IMR-90 (cell line): Measurements from ENCODE around the gene NRCAM. TPM values are rescaled to one million over a fixed set of nuclear protein-coding genes. Genes with fewer than 3 reads are reported as not detected.

Source experiments
- ATAC-seq: fragments of 200-7000 bp; cut with Tn5 transposase; 2 replicates; pipeline ENCODE4 v1.9.1; 2020; ENCODE audit warnings: low read depth, mild to moderate bottlenecking, moderate library complexity
- BruUV-seq: library from RNA; stranded (reverse); fragments of 400-500 nt; replicated peaks from 2 replicates; lab custom pipeline; 2021; lab: Mats Ljungman, UMichigan
- CTCF ChIA-PET: fragments of 300-600 bp; formaldehyde crosslinking; extraction: SDS; loops from one replicate; lab custom pipeline; 2021; ENCODE audit warnings: antibody characterized with exemption; lab: Yijun Ruan, JAX
- POLR2A ChIA-PET: fragments of 300-600 bp; sonication (Branson Sonifier 250); formaldehyde crosslinking; loops from one replicate; lab custom pipeline; 2022; ENCODE audit warnings: antibody characterized with exemption; ENCODE audit not compliant: unreplicated experiment; lab: Charles Lee
- DNase-seq: peaks from one replicate; pipeline ENCODE4 v3.0.0; 2013
- H2AFZ ChIP-seq: replicated peaks from 2 replicates; pipeline ENCODE3; 2013; ENCODE audit warnings: low read length, mild to moderate bottlenecking; ENCODE audit not compliant: poor library complexity
- H2AK5ac ChIP-seq: 2 replicates; pipeline ENCODE4 v1.6.1; 2013; ENCODE audit warnings: low read depth, low read length, inconsistent platforms
- H2AK9ac ChIP-seq: replicated peaks from 2 replicates; pipeline ENCODE3; 2013; ENCODE audit warnings: mild to moderate bottlenecking, low read depth, low read length, moderate library complexity; ENCODE audit not compliant: poor library complexity
- H2BK120ac ChIP-seq: 2 replicates; pipeline ENCODE4 v1.6.1; 2013; ENCODE audit warnings: low read depth, low read length, inconsistent platforms
- H2BK15ac ChIP-seq: 3 replicates; pipeline ENCODE4 v1.6.1; 2013; ENCODE audit warnings: low read depth, low read length, inconsistent platforms
- H2BK20ac ChIP-seq: 2 replicates; pipeline ENCODE4 v1.6.1; 2013; ENCODE audit warnings: low read depth, mild to moderate bottlenecking, inconsistent platforms, low read length, moderate library complexity
- H2BK5ac ChIP-seq: 2 replicates; pipeline ENCODE4 v1.6.1; 2013; ENCODE audit warnings: mild to moderate bottlenecking, low read depth, low read length, inconsistent platforms; ENCODE audit not compliant: poor library complexity, severe bottlenecking
- H3K14ac ChIP-seq: replicated peaks from 2 replicates; pipeline ENCODE4 v1.6.1; 2013; ENCODE audit warnings: low read depth, low read length, inconsistent platforms
- H3K18ac ChIP-seq: 2 replicates; pipeline ENCODE4 v1.6.1; 2013; ENCODE audit warnings: low read depth, low read length, control low read depth
- H3K23ac ChIP-seq: 2 replicates; pipeline ENCODE4 v1.6.1; 2013; ENCODE audit warnings: low read depth, low read length, inconsistent platforms
- H3K27ac ChIP-seq: 2 replicates; pipeline ENCODE4 v1.5.1; 2013; ENCODE audit warnings: mild to moderate bottlenecking, control low read depth, low read length; ENCODE audit not compliant: insufficient read depth
- H3K27me3 ChIP-seq: 2 replicates; pipeline ENCODE4 v1.6.1; 2013; ENCODE audit warnings: low read length; ENCODE audit not compliant: control insufficient read depth, insufficient read depth
- H3K36me3 ChIP-seq: 2 replicates; pipeline ENCODE4 v1.6.1; 2013; ENCODE audit warnings: low read length, mixed read lengths; ENCODE audit not compliant: control insufficient read depth, insufficient read depth
- H3K4ac ChIP-seq: 2 replicates; pipeline ENCODE4 v1.6.1; 2013; ENCODE audit warnings: low read depth, low read length, inconsistent platforms
- H3K4me1 ChIP-seq: 2 replicates; pipeline ENCODE4 v1.6.1; 2013; ENCODE audit warnings: low read length, mixed read lengths; ENCODE audit not compliant: control insufficient read depth, insufficient read depth
- H3K4me2 ChIP-seq: 2 replicates; pipeline ENCODE4 v1.6.1; 2013; ENCODE audit warnings: low read depth, mild to moderate bottlenecking, control low read depth, low read length, moderate library complexity
- H3K4me3 ChIP-seq: 2 replicates; pipeline ENCODE4 v1.5.1; 2013; ENCODE audit warnings: low read depth, mild to moderate bottlenecking, control low read depth, low read length, moderate library complexity; ENCODE audit not compliant: insufficient read depth
- H3K56ac ChIP-seq: 2 replicates; pipeline ENCODE4 v1.6.1; 2013; ENCODE audit warnings: low read length, inconsistent platforms; ENCODE audit not compliant: insufficient read depth; ENCODE audit errors: extremely low read depth
- H3K79me1 ChIP-seq, 2 experiments: 2 replicates each; pipeline ENCODE4 v1.6.1; 2013; ENCODE audit warnings: low read length in 2 of 2, inconsistent platforms in 1 of 2, low read depth in 1 of 2
- H3K9ac ChIP-seq: 2 replicates; pipeline ENCODE4 v1.6.1; 2013; ENCODE audit warnings: low read depth, low read length, control low read depth
- H3K9me1 ChIP-seq: 2 replicates; pipeline ENCODE4 v1.6.1; 2013; ENCODE audit warnings: low read length, inconsistent platforms; ENCODE audit not compliant: insufficient read depth
- H3K9me3 ChIP-seq: 2 replicates; pipeline ENCODE4 v1.6.1; 2013; ENCODE audit warnings: low read length; ENCODE audit not compliant: control insufficient read depth, insufficient read depth
- H4K20me1 ChIP-seq: 2 replicates; pipeline ENCODE4 v1.6.1; 2013; ENCODE audit warnings: low read length, inconsistent platforms; ENCODE audit not compliant: insufficient read depth
- H4K5ac ChIP-seq: 2 replicates; pipeline ENCODE4 v1.6.1; 2013; ENCODE audit warnings: mild to moderate bottlenecking, low read depth, low read length, control low read depth
- H4K8ac ChIP-seq, 2 experiments: 2 replicates each; pipeline ENCODE4 v1.6.1; 2013; ENCODE audit warnings: low read depth in 2 of 2, low read length in 2 of 2, control low read depth in 1 of 2, inconsistent platforms in 1 of 2
- H4K91ac ChIP-seq: 2 replicates; pipeline ENCODE4 v1.6.1; 2013; ENCODE audit warnings: low read depth, low read length, inconsistent platforms; ENCODE audit not compliant: insufficient read depth
- CEBPB ChIP-seq: IDR thresholded peaks from 2 replicates; pipeline ENCODE4 v1.6.1; 2012; ENCODE audit warnings: low read depth, low read length, improper control_type of control experiment
- CHD1 ChIP-seq: IDR thresholded peaks from 2 replicates; pipeline ENCODE4 v1.6.1; 2012; ENCODE audit warnings: low read depth, low read length, improper control_type of control experiment
- ELK1 ChIP-seq: fragments of 150-350 bp; IDR thresholded peaks from 2 replicates; pipeline ENCODE4 v1.6.1; 2016; ENCODE audit warnings: low read depth, mild to moderate bottlenecking, low read length, moderate library complexity, borderline replicate concordance
- FOS ChIP-seq: fragments of 150-350 bp; IDR thresholded peaks from 2 replicates; pipeline ENCODE4 v1.6.1; 2016; ENCODE audit warnings: low read depth, low read length
- MAFK ChIP-seq: IDR thresholded peaks from 2 replicates; pipeline ENCODE4 v1.6.1; 2012; ENCODE audit warnings: low read depth, low read length, improper control_type of control experiment
- MAZ ChIP-seq: IDR thresholded peaks from 2 replicates; pipeline ENCODE4 v1.6.1; 2012; ENCODE audit warnings: low read depth, mild to moderate bottlenecking, low read length, improper control_type of control experiment, moderate library complexity, borderline replicate concordance
- MXI1 ChIP-seq: IDR thresholded peaks from 2 replicates; pipeline ENCODE4 v1.6.1; 2012; ENCODE audit warnings: low read depth, mild to moderate bottlenecking, low read length, moderate library complexity, borderline replicate concordance
- NFE2L2 ChIP-seq: fragments of 150-350 bp; IDR thresholded peaks from 2 replicates; pipeline ENCODE4 v1.6.1; 2016; ENCODE audit warnings: low read depth, mild to moderate bottlenecking, low read length
- POLR2A ChIP-seq: IDR thresholded peaks from 2 replicates; pipeline ENCODE4 v1.6.1; 2012; ENCODE audit warnings: mild to moderate bottlenecking, low read depth, low read length
- RAD21 ChIP-seq: IDR thresholded peaks from 2 replicates; pipeline ENCODE4 v1.6.1; 2012; ENCODE audit warnings: low read length, improper control_type of control experiment
- RCOR1 ChIP-seq: IDR thresholded peaks from 2 replicates; pipeline ENCODE4 v1.6.1; 2012; ENCODE audit warnings: mild to moderate bottlenecking, low read length, improper control_type of control experiment; ENCODE audit not compliant: insufficient replicate concordance
- RFX5 ChIP-seq: IDR thresholded peaks from 2 replicates; pipeline ENCODE4 v1.8.0; 2012; ENCODE audit warnings: low read depth, mild to moderate bottlenecking, low read length, moderate library complexity
- SMC3 ChIP-seq: fragments of 150-350 bp; IDR thresholded peaks from 2 replicates; pipeline ENCODE4 v1.6.1; 2016; ENCODE audit warnings: low read depth, mild to moderate bottlenecking, antibody characterized with exemption, low read length, moderate library complexity
- USF2 ChIP-seq: fragments of 150-350 bp; IDR thresholded peaks from 2 replicates; pipeline ENCODE4 v1.6.1; 2017; ENCODE audit warnings: mild to moderate bottlenecking, antibody characterized with exemption, low read length, low read depth
- WGBS, 2 experiments: methylation state at CpG; one replicate each; pipeline versions ENCODE4 v1.1.5 to v1.1.7; 2013; ENCODE audit warnings: missing lambda C conversion rate in 2 of 2; ENCODE audit not compliant: insufficient read length in 1 of 2; ENCODE audit errors: extremely low coverage in 2 of 2; 5-methylcytosine and 5-hydroxymethylcytosine counted together
- dilution Hi-C: fragments of 300-500 bp; cut with HindIII; formaldehyde crosslinking; loops from one replicate; pipeline ENCODE4 v1.14.3; 2018; ENCODE audit warnings: low sequenced_read_pairs; ENCODE audit not compliant: unreplicated experiment
- in situ Hi-C: fragments of 300-500 bp; cut with MboI; formaldehyde crosslinking; loops from 3 replicates; pipeline ENCODE4 v1.14.3; 2019; ENCODE audit warnings: low sequenced_read_pairs, inconsistent platforms, mixed read lengths
- intact Hi-C: fragments of 100-400 bp; cut with micrococcal nuclease; formaldehyde crosslinking; loops from 2 replicates; pipeline ENCODE4 v1.10.0; 2022
- polyA plus RNA-seq, 3 experiments: library from polyadenylated mRNA; depleted of rRNA; stranded (reverse); fragments of >200 nt; gene quantifications; 2 replicates each; pipeline ENCODE4 v1.2.3, GENCODE V29; 2012; ENCODE audit warnings: low replicate concordance in 1 of 3
- total RNA-seq: library from RNA; depleted of rRNA; stranded (reverse); fragments of >200 nt; gene quantifications from 2 replicates; pipeline ENCODE4 v1.2.3, GENCODE V29; 2012
- TF ChIP-seq, protein P1 (sequence below): conservative IDR thresholded peaks from 2 replicates; pipeline ENCODE4 v1.5.1; 2012; ENCODE audit warnings: mild to moderate bottlenecking, low read depth, low read length, improper control_type of control experiment

Gene NRCAM
- total and polyA plus RNA-seq, 2 of the 4 experiments (the other 2 are of a cell fraction): 0.46 to 1.1 TPM

DNA sequence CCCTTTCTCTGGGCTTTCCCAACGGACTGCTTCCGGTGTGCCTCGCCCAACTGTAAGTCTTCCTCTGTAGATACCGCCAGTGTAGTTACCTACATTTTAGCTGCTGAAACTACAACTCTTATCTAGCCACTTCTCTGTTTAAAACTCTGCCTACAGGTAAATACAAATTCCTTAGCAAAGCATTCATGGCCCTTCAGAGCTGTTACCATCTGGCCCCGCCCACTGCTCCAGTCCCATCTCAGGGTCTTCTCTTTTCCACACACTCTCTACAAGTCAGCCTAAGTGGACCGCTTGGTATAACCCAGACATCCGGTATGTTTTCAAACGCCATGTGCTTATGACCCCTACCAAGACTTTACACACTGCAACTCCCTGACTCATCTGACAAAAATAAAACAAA, 285.1 kb downstream of the NRCAM start (continued):
- TF ChIP-seq, protein P1, sequence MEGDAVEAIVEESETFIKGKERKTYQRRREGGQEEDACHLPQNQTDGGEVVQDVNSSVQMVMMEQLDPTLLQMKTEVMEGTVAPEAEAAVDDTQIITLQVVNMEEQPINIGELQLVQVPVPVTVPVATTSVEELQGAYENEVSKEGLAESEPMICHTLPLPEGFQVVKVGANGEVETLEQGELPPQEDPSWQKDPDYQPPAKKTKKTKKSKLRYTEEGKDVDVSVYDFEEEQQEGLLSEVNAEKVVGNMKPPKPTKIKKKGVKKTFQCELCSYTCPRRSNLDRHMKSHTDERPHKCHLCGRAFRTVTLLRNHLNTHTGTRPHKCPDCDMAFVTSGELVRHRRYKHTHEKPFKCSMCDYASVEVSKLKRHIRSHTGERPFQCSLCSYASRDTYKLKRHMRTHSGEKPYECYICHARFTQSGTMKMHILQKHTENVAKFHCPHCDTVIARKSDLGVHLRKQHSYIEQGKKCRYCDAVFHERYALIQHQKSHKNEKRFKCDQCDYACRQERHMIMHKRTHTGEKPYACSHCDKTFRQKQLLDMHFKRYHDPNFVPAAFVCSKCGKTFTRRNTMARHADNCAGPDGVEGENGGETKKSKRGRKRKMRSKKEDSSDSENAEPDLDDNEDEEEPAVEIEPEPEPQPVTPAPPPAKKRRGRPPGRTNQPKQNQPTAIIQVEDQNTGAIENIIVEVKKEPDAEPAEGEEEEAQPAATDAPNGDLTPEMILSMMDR: no peak
- TF ChIP-seq RAD21 (no peak), FOS (no peak), CHD1 (no peak)

DNA sequence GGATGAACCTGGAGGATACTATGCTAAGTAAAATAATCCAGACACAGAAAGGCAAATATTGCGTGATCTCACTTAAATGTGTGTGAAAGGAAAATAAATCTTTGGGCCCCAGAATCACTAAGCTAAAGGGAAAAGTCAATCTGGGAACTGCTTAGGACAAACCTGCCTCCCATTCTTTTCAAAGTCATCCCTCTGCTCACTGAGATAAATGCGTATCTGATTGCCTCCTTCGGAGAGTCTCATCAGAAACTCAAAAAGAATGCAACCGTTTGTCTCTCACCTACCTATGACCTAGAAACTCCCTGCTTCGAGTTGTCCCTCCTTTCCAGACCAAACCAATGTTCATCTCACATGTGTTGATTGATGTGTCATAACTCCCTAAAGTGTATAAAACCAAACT, 286.0 kb downstream of the NRCAM start:
- Histone ChIP-seq H3K56ac (no peak overlapping the region), H2AFZ (no peak overlapping the region), H2BK15ac (no peak overlapping the region), H3K4ac (no peak overlapping the region), H3K18ac (no peak overlapping the region), H3K27me3 (peaks cover 3% of the 10 kb centered on the region), H3K14ac (no peak overlapping the region), H3K9me3 (no peaks in the 10 kb centered on the region), H3K36me3 (no peaks in the 10 kb centered on the region), H4K8ac (no peak overlapping the region), H3K27ac (no peak overlapping the region), H2BK5ac (no peak overlapping the region), H3K9me1 (no peaks in the 10 kb centered on the region), H4K91ac (no peak overlapping the region), H3K4me2 (no peak overlapping the region), H3K9ac (no peak overlapping the region), H2BK120ac (no peak overlapping the region), H3K23ac (no peak overlapping the region), H2BK20ac (no peak overlapping the region), H2AK5ac (no peak overlapping the region), H3K4me3 (no peak overlapping the region), H4K20me1 (no peaks in the 10 kb centered on the region), H3K79me1 (no peaks in the 10 kb centered on the region), H4K5ac (no peak overlapping the region), H3K4me1 (no peaks in the 10 kb centered on the region; the same call in 1 of the 2 replicates), H2AK9ac (no peak overlapping the region)
- ChIA-PET POLR2A (no interaction called here), CTCF (no interaction called here)
- intact Hi-C loops: no loop called here
- in situ Hi-C loops: loop anchor here (10.0 kb wide), 1 partner anchor 325 kb away; no protein-coding TSS in a partner anchor
- no peak for DNase-seq
- BruUV-seq: no TSS peak
- 100% methylated on average over 1 of the region's 5 CpGs; no CpG with 5 or more reads in 1 of the 2 experiments for WGBS, 2 experiments
- dilution Hi-C loops: no loop called here
- no peak for ATAC-seq
- TF ChIP-seq SMC3 (no peak), ELK1 (no peak), POLR2A (no peak), MAZ (no peak), CEBPB (no peak), RAD21 (no peak), RFX5 (no peak), MXI1 (no peak), RCOR1 (no peak), NFE2L2 (no peak), FOS (no peak), USF2 (no peak), MAFK (no peak)
